Liver (tissue), 9 donors: ENCODE results near the gene ZCWPW1. TPM values are rescaled to one million over a fixed set of nuclear protein-coding genes. Genes with fewer than 3 reads are reported as not detected.

Source experiments
- DNase-seq: peaks from one replicate; pipeline ENCODE4 v3.0.0-alpha.2; 2017; ENCODE audit warnings: low spot score
- H3K27ac ChIP-seq, 2 donors: one replicate each; pipeline ENCODE4 v1.7.0; 2013; ENCODE audit warnings: inconsistent platforms in 2 of 2, low read length in 2 of 2, control low read depth in 1 of 2, low read depth in 1 of 2, mild to moderate bottlenecking in 1 of 2
- H3K27me3 ChIP-seq, 4 donors: one replicate each; pipeline versions ENCODE4 v1.6.1 to v1.7.0; 2013; ENCODE audit warnings: low read length in 3 of 4, inconsistent platforms in 1 of 4, mild to moderate bottlenecking in 1 of 4, moderate library complexity in 1 of 4; ENCODE audit not compliant: control insufficient read depth in 4 of 4, insufficient read depth in 4 of 4
- H3K36me3 ChIP-seq, 4 donors: one replicate each; pipeline versions ENCODE4 v1.6.1 to v1.7.0; 2013; ENCODE audit warnings: low read length in 3 of 4, mild to moderate bottlenecking in 3 of 4, low read depth in 1 of 4, moderate library complexity in 1 of 4; ENCODE audit not compliant: control insufficient read depth in 4 of 4, insufficient read depth in 3 of 4
- H3K4me1 ChIP-seq, 4 donors: one replicate each; pipeline versions ENCODE4 v1.6.1 to v1.7.0; 2013; ENCODE audit warnings: low read length in 3 of 4, mild to moderate bottlenecking in 3 of 4, moderate library complexity in 1 of 4; ENCODE audit not compliant: control insufficient read depth in 4 of 4, insufficient read depth in 4 of 4
- H3K4me3 ChIP-seq, 3 donors: one replicate each; pipeline versions ENCODE4 v1.6.1 to v1.7.0; 2013; ENCODE audit warnings: low read length in 3 of 3, control low read depth in 1 of 3, low read depth in 1 of 3, mild to moderate bottlenecking in 1 of 3
- H3K9ac ChIP-seq, 2 donors: one replicate each; pipeline ENCODE4 v1.7.0; 2013; ENCODE audit warnings: low read length in 2 of 2, mild to moderate bottlenecking in 2 of 2, moderate library complexity in 2 of 2, control low read depth in 1 of 2, low read depth in 1 of 2
- H3K9me3 ChIP-seq, 4 donors: one replicate each; pipeline versions ENCODE4 v1.6.1 to v1.7.0; 2013; ENCODE audit warnings: low read length in 3 of 4; ENCODE audit not compliant: control insufficient read depth in 4 of 4
- EGR1 ChIP-seq, 2 donors: IDR thresholded peaks; 2 replicates each; pipeline ENCODE4 v1.6.1; 2016 to 2018; ENCODE audit warnings: antibody characterized with exemption in 2 of 2, low read depth in 2 of 2
- FOXA1 ChIP-seq: IDR thresholded peaks from 2 replicates; pipeline ENCODE4 v1.6.1; 2016; ENCODE audit warnings: antibody characterized with exemption
- FOXA2 ChIP-seq: IDR thresholded peaks from 2 replicates; pipeline ENCODE4 v1.6.1; 2016; ENCODE audit warnings: antibody characterized with exemption
- GABPA ChIP-seq, 2 donors: IDR thresholded peaks in 1 of 2; conservative IDR thresholded peaks in 1 of 2; 2 replicates each; pipeline ENCODE4 v1.6.1; 2016; ENCODE audit warnings: antibody characterized with exemption in 2 of 2, mild to moderate bottlenecking in 1 of 2, moderate library complexity in 1 of 2
- HNF4A ChIP-seq, 2 donors: conservative IDR thresholded peaks; 2 replicates each; pipeline ENCODE4 v1.6.1; 2016; ENCODE audit warnings: antibody characterized with exemption in 2 of 2, mild to moderate bottlenecking in 2 of 2
- HNF4G ChIP-seq: IDR thresholded peaks from 2 replicates; pipeline ENCODE4 v1.6.1; 2016; ENCODE audit warnings: antibody characterized with exemption
- JUND ChIP-seq, 2 donors: IDR thresholded peaks; 2 replicates each; pipeline ENCODE4 v1.6.1; 2016; ENCODE audit warnings: antibody characterized with exemption in 2 of 2
- NR2F2 ChIP-seq: IDR thresholded peaks from 2 replicates; pipeline ENCODE4 v1.6.1; 2016; ENCODE audit warnings: antibody characterized with exemption
- RAD21 ChIP-seq, 2 donors: IDR thresholded peaks; 2 replicates each; pipeline ENCODE4 v1.6.1; 2016; ENCODE audit warnings: antibody characterized with exemption in 2 of 2, mild to moderate bottlenecking in 2 of 2
- RXRA ChIP-seq, 2 donors: IDR thresholded peaks; 2 replicates each; pipeline ENCODE4 v1.6.1; 2017 to 2018; ENCODE audit warnings: antibody characterized with exemption in 2 of 2, mild to moderate bottlenecking in 1 of 2
- SP1 ChIP-seq: IDR thresholded peaks from 2 replicates; pipeline ENCODE4 v1.6.1; 2018; ENCODE audit warnings: antibody characterized with exemption, mild to moderate bottlenecking
- TAF1 ChIP-seq: conservative IDR thresholded peaks from 2 replicates; pipeline ENCODE4 v1.6.1; 2016; ENCODE audit warnings: antibody characterized with exemption, mild to moderate bottlenecking
- YY1 ChIP-seq: IDR thresholded peaks from 2 replicates; pipeline ENCODE4 v1.6.1; 2016; ENCODE audit warnings: antibody characterized with exemption, mild to moderate bottlenecking
- WGBS: extraction: QIAGEN DNeasy Blood & Tissue Kit; methylation state at CpG from one replicate; pipeline ENCODE4 v1.1.7; 2013; 5-methylcytosine and 5-hydroxymethylcytosine counted together
- polyA plus RNA-seq, 2 donors: library from polyadenylated mRNA; stranded (reverse) in 1 of 2; unstranded in 1 of 2; fragments of 200-250 nt in 1 of 2; fragments of >200 nt in 1 of 2; fragmentation: Nextera tagmentation in 1 of 2; extraction: Ambion mirVana in 1 of 2; gene quantifications; one replicate each; pipeline versions ENCODE4 v1.2.1 to v1.2.3, GENCODE V29; 2013 to 2015
- total RNA-seq, 2 donors: library from RNA; depleted of rRNA; stranded (reverse); fragments of >200 nt; gene quantifications; one replicate each; pipeline ENCODE4 v1.2.3, GENCODE V29; 2014
- TF ChIP-seq, protein P1 (sequence below): fragments of 150-350 bp; IDR thresholded peaks from 2 replicates; pipeline ENCODE4 v1.5.1; 2017; ENCODE audit warnings: improper control_type of control experiment, low read depth, low read length; ENCODE audit not compliant: missing input control
- TF ChIP-seq, protein P2 (sequence below): IDR thresholded peaks from 2 replicates; pipeline ENCODE4 v1.6.1; 2016; ENCODE audit warnings: antibody characterized with exemption, mild to moderate bottlenecking
- TF ChIP-seq, protein P3 (sequence below): IDR thresholded peaks from 2 replicates; pipeline ENCODE4 v1.6.1; 2016; ENCODE audit warnings: antibody characterized with exemption
- TF ChIP-seq, protein P4 (sequence below): IDR thresholded peaks from 2 replicates; pipeline ENCODE4 v1.6.1; 2016; ENCODE audit warnings: antibody characterized with exemption
- TF ChIP-seq, protein P5 (sequence below): IDR thresholded peaks from 2 replicates; pipeline ENCODE4 v1.6.1; 2016; ENCODE audit warnings: antibody characterized with exemption
- donor health status: healthy.
- donor health status: healthy.
- donor health status: healthy.
- donor health status: healthy.
- donor health status: healthy.

The ZCWPW1 gene
- total and polyA plus RNA-seq, 4 donors, result 1.4 to 3.3 (median 2.8) TPM

DNA sequence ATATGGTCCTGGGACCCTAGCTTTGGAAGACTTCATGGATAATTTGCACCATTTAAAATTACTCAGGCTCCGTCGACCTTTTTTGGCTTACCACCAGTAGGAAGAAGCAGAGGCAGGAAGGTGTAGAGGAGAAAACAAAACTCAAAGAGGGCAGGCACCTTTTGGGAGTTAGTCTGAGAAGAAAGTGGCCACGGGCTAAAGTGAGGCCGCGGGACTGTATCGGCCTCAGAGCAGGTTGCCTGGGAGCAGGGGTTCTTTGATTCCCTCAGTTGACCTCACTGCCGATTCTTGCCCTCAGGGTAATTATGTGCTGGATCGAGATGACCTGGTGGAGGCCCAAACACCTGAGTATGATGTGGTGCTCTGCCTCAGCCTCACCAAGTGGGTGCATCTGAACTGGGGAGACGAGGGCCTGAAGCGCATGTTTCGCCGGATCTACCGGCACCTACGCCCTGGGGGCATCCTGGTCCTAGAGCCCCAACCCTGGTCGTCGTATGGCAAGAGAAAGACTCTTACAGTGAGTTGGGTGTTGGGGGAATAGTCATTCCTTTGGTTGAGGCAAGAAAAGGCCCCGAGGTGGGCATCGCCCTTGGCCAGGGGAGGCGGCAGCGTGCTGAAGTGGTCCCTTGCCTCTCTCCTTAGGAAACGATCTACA lies 4.2 kb upstream of the ZCWPW1 start:
- no peak overlapping the region for H3K27ac ChIP-seq
- no peaks in the 10 kb centered on the region for H3K27me3 ChIP-seq
- H3K4me3 ChIP-seq, result no peak overlapping the region
- 93% methylated on average over 21 of the region's 21 CpGs for WGBS
- H3K36me3 ChIP-seq, result peaks cover 7 to 14% (median 8%) of the 10 kb centered on the region in 4 donors
- H3K9ac ChIP-seq, result no peak overlapping the region
- H3K9me3 ChIP-seq, result no peaks in the 10 kb centered on the region
- no peak for DNase-seq
- peaks cover 11 to 39% (median 29%) of the 10 kb centered on the region in 4 donors for H3K4me1 ChIP-seq
- TF ChIP-seq HNF4G (no peak), EGR1 (IDR thresholded peaks at IDR 0.05; ENCODE audit: low read depth in 2 of 2) (no peak), SP1 (no peak), TAF1 (no peak), YY1 (no peak), NR2F2 (no peak), HNF4A (conservative IDR thresholded peaks at IDR 0.05) (no peak), GABPA (IDR thresholded peaks at IDR 0.05 in 1 of 2, conservative IDR thresholded peaks at IDR 0.05 in 1 of 2) (no peak), JUND (IDR thresholded peaks at IDR 0.05) (no peak), FOXA1 (no peak), RAD21 (IDR thresholded peaks at IDR 0.05) (no peak), RXRA (IDR thresholded peaks at IDR 0.05) (no peak), FOXA2 (no peak)
- TF ChIP-seq, protein P1, sequence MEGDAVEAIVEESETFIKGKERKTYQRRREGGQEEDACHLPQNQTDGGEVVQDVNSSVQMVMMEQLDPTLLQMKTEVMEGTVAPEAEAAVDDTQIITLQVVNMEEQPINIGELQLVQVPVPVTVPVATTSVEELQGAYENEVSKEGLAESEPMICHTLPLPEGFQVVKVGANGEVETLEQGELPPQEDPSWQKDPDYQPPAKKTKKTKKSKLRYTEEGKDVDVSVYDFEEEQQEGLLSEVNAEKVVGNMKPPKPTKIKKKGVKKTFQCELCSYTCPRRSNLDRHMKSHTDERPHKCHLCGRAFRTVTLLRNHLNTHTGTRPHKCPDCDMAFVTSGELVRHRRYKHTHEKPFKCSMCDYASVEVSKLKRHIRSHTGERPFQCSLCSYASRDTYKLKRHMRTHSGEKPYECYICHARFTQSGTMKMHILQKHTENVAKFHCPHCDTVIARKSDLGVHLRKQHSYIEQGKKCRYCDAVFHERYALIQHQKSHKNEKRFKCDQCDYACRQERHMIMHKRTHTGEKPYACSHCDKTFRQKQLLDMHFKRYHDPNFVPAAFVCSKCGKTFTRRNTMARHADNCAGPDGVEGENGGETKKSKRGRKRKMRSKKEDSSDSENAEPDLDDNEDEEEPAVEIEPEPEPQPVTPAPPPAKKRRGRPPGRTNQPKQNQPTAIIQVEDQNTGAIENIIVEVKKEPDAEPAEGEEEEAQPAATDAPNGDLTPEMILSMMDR, result no peak
- TF ChIP-seq, protein P2, sequence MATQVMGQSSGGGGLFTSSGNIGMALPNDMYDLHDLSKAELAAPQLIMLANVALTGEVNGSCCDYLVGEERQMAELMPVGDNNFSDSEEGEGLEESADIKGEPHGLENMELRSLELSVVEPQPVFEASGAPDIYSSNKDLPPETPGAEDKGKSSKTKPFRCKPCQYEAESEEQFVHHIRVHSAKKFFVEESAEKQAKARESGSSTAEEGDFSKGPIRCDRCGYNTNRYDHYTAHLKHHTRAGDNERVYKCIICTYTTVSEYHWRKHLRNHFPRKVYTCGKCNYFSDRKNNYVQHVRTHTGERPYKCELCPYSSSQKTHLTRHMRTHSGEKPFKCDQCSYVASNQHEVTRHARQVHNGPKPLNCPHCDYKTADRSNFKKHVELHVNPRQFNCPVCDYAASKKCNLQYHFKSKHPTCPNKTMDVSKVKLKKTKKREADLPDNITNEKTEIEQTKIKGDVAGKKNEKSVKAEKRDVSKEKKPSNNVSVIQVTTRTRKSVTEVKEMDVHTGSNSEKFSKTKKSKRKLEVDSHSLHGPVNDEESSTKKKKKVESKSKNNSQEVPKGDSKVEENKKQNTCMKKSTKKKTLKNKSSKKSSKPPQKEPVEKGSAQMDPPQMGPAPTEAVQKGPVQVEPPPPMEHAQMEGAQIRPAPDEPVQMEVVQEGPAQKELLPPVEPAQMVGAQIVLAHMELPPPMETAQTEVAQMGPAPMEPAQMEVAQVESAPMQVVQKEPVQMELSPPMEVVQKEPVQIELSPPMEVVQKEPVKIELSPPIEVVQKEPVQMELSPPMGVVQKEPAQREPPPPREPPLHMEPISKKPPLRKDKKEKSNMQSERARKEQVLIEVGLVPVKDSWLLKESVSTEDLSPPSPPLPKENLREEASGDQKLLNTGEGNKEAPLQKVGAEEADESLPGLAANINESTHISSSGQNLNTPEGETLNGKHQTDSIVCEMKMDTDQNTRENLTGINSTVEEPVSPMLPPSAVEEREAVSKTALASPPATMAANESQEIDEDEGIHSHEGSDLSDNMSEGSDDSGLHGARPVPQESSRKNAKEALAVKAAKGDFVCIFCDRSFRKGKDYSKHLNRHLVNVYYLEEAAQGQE, result no peak
- TF ChIP-seq, protein P3, sequence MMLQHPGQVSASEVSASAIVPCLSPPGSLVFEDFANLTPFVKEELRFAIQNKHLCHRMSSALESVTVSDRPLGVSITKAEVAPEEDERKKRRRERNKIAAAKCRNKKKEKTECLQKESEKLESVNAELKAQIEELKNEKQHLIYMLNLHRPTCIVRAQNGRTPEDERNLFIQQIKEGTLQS, result no peak
- TF ChIP-seq, protein P4, sequence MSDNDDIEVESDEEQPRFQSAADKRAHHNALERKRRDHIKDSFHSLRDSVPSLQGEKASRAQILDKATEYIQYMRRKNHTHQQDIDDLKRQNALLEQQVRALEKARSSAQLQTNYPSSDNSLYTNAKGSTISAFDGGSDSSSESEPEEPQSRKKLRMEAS, result no peak
- TF ChIP-seq, protein P5, sequence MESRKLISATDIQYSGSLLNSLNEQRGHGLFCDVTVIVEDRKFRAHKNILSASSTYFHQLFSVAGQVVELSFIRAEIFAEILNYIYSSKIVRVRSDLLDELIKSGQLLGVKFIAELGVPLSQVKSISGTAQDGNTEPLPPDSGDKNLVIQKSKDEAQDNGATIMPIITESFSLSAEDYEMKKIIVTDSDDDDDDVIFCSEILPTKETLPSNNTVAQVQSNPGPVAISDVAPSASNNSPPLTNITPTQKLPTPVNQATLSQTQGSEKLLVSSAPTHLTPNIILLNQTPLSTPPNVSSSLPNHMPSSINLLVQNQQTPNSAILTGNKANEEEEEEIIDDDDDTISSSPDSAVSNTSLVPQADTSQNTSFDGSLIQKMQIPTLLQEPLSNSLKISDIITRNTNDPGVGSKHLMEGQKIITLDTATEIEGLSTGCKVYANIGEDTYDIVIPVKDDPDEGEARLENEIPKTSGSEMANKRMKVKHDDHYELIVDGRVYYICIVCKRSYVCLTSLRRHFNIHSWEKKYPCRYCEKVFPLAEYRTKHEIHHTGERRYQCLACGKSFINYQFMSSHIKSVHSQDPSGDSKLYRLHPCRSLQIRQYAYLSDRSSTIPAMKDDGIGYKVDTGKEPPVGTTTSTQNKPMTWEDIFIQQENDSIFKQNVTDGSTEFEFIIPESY, result no peak
